Measurements from ENCODE around the gene ACOT13. TPM values are rescaled to one million over a fixed set of nuclear protein-coding genes. Genes with fewer than 3 reads are reported as not detected.
"Not testable (repeated sequence)": the region's sequence is repeated elsewhere in the genome, so short reads cannot be mapped to it uniquely, and the experiment has no call there.

Gene ACOT13
- total RNA-seq, 2 donors from 2014 or later = 39.6 to 63.6 TPM

DNA sequence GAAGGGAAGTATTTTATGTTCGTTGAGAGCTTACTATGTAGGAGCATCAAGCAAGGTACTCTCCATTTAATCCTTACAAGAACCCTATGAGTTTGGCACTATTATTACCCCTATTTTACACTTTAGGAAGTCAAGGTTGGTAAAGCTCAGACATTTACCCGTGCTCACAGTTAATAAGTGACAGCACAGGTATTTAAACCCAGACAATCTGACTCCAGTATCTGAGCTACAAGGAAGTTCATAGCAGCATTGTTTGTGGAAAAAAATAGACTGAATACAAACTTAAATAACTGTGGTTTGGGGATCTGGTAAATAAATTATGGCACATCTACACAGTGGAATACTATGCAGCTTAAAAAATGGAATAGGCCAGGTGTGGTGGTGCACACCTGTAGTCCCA lies 86.7 kb downstream of the ACOT13 start:
- Histone ChIP-seq H3K4me3 (no peak overlapping the region), H3K27me3 (no peaks in the 10 kb centered on the region), H3K27ac (no peak overlapping the region), H3K36me3 (no peaks in the 10 kb centered on the region), H3K4me1 (no peaks in the 10 kb centered on the region), H3K9me3 (no peaks in the 10 kb centered on the region), H3K9ac (ENCODE audit: low read depth in 2 of 2, low read length in 2 of 2) (no peak overlapping the region)
- TF ChIP-seq CTCF (IDR thresholded peaks at IDR 0.05) = no peak
- DNase-seq = no peak
- intact Hi-C loops (cut with DNase I) = loop anchor here (10.0 kb wide), 1 partner anchor 329 kb away; no protein-coding TSS in a partner anchor

DNA sequence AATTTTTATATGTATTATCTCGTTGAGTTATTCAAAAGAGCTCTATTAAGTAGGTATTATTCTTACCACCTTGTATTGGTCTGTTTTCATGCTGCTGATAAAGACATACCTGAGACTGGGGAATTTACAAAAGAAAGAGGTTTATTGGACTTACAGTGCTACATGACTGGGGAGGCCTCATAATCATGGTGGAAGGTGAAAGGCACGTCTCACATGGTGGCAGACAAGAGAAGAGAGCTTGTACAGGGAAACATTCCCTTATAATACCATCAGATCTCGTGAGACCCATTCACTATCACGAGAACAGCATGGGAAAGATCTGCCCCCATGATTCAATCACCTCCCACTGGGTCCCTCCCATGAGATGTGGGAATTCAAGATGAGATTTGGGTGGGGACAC lies 87.5 kb downstream of the ACOT13 start:
- DNase-seq; H3K9me3 ChIP-seq; H3K9ac ChIP-seq (ENCODE audit: low read depth in 2 of 2, low read length in 2 of 2); H3K27me3 ChIP-seq; H3K27ac ChIP-seq; H3K4me3 ChIP-seq; H3K4me1 ChIP-seq; H3K36me3 ChIP-seq: not testable (repeated sequence)
- intact Hi-C loops (cut with DNase I) = loop anchor here (10.0 kb wide), 1 partner anchor 330 kb away; no protein-coding TSS in a partner anchor

Other genes with a start within 250 kb of the ACOT13 start
- gene GPLD1, start 177.5 kb upstream of the ACOT13 start, total RNA-seq = under 1 TPM; 0.84 to 0.88 TPM
- gene ALDH5A1, start 172.1 kb upstream of the ACOT13 start, total RNA-seq = 10 to 100 TPM; 12.2 to 16.4 TPM
- gene KIAA0319, start 20.9 kb upstream of the ACOT13 start, total RNA-seq = 1 to 10 TPM; 1.2 to 1.7 TPM
- gene TDP2, start 178 bp upstream of the ACOT13 start, total RNA-seq = 100 to 1,000 TPM; 209 to 408 TPM
- gene C6orf62, start 52.1 kb downstream of the ACOT13 start, total RNA-seq = 10 to 100 TPM; 70.5 to 85.3 TPM
- 10 to 100 TPM; 83.8 to 95.8 TPM for gene GMNN, start 107.9 kb downstream of the ACOT13 start, total RNA-seq
- not detected for gene ARMH2, start 131.8 kb downstream of the ACOT13 start, total RNA-seq

All from colonic mucosa (tissue), 4 donors.